ENCODE data around the gene STX8.

The STX8 gene

DNA sequence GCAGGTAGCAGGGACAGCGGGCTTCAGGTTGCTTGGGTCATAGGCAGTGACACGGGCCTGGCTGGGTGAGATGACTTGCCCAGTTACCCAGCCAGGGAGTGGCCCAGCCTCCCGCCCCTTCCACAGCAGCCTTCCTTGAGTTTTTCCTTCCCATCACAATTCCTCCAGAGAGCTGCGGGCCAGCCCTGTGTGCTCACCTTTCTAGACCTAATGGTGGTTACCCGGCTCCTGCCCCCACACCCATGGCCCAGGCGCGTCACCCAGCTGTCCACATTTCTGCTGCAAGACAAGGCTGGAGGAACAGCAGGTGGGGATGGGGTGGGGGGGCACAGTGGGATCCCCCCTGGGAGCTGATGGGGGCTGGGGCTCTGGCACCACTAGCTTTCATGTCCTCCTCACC, 351.1 kb downstream of the STX8 start:
- no peak for DNase-seq
- Mint-ChIP-seq H3K27ac (no peak overlapping the region), H3K4me1 (peaks cover 26% of the 10 kb centered on the region), H3K27me3 (ENCODE audit: low read depth, poor library complexity) (peaks cover 4% of the 10 kb centered on the region), H3K36me3 (ENCODE audit: low read depth) (peaks cover 5% of the 10 kb centered on the region), H3K9me3 (no peaks in the 10 kb centered on the region), H3K4me3 (no peak overlapping the region)
- TF ChIP-seq, protein P1, sequence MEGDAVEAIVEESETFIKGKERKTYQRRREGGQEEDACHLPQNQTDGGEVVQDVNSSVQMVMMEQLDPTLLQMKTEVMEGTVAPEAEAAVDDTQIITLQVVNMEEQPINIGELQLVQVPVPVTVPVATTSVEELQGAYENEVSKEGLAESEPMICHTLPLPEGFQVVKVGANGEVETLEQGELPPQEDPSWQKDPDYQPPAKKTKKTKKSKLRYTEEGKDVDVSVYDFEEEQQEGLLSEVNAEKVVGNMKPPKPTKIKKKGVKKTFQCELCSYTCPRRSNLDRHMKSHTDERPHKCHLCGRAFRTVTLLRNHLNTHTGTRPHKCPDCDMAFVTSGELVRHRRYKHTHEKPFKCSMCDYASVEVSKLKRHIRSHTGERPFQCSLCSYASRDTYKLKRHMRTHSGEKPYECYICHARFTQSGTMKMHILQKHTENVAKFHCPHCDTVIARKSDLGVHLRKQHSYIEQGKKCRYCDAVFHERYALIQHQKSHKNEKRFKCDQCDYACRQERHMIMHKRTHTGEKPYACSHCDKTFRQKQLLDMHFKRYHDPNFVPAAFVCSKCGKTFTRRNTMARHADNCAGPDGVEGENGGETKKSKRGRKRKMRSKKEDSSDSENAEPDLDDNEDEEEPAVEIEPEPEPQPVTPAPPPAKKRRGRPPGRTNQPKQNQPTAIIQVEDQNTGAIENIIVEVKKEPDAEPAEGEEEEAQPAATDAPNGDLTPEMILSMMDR (IDR thresholded peaks at IDR 0.05), result no peak

DNA sequence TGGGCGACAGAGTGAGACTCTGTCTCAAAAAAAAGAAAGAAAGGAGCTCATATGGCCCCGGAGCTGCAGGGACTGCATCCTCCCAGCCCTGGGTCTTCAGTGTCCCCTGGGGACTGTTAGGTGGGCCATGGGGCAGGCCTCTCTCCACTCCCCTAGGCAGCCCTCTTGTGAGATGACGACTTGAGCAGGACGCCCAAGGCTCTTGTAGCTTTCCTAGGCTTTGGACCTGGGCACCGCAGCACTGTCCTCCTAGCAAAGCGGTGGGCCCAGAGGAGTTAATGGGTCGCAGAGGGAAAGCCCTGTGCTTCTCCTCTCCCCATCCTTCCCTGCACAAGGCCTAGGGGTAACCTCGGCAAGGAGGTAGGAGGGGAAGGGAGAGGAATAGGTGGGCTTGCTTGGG, 352.1 kb downstream of the STX8 start:
- H3K4me1 Mint-ChIP-seq, result peaks cover 30% of the 10 kb centered on the region
- TF ChIP-seq, protein P1 (IDR thresholded peaks at IDR 0.05), result no peak
- DNase-seq, result no peak
- no peak overlapping the region for H3K4me3 Mint-ChIP-seq
- H3K27me3 Mint-ChIP-seq (ENCODE audit: low read depth, poor library complexity), result peaks cover 4% of the 10 kb centered on the region
- H3K36me3 Mint-ChIP-seq (ENCODE audit: low read depth), result peaks cover 5% of the 10 kb centered on the region
- no peaks in the 10 kb centered on the region for H3K9me3 Mint-ChIP-seq
- H3K27ac Mint-ChIP-seq, result peak overlapping the region; percentile 38

DNA sequence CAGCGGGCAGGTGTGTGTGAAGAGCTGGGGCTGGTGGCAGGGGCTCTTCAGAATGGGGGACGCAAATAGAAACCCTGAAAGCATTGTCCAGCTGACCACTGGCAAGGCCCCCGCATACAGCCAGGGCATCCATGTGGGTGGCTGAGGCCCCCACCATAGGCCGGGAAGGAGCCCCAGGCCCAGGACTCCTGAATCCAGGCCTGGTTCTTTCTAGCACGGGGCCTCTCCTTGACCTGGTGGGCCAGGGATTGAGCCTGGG, 353.8 kb downstream of the STX8 start:
- Mint-ChIP-seq H3K9me3 (peaks cover 5% of the 10 kb centered on the region), H3K4me3 (no peak overlapping the region), H3K27ac (no peak overlapping the region), H3K4me1 (peaks cover 46% of the 10 kb centered on the region), H3K27me3 (ENCODE audit: low read depth, poor library complexity) (peaks cover 8% of the 10 kb centered on the region), H3K36me3 (ENCODE audit: low read depth) (peaks cover 11% of the 10 kb centered on the region)
- no peak for DNase-seq
- TF ChIP-seq, protein P1 (IDR thresholded peaks at IDR 0.05), result no peak

DNA sequence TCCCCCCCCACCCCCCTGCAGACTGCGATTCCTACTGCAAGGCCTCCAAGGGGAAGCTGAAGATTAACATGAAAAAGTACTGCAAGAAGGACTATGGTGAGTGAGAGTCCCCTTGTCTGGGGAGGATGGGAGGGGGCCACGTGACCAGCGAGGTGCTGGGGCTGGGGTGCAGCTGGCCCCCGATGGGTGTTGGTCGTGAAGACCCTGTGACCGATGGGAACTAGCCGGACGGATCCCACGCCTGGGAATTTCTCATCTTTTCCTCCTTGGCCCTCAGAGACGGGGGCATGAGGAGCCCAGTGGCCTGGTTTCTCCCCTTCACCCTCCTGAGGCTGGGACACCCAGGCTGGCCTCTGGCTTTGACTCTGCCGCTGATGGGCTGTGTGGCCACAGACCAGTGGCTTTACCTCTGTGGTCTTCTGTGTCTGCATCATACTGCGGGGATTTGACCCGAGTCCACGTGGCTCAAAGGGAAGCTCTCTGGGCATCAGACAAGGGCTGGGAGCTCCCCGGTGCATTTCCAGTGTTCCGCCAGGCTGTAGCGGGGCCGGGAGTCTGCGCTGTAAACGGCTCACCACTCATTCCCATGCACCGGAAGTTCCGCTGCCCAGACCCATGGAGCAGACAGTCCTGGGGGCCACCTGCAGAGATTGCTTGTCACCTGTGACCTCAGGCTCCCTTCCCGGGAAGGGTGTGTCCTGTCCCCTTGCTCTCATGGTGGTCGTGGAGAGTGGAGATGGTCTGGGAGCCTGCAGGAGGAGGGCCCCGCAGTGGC, 354.3 kb downstream of the STX8 start:
- Mint-ChIP-seq H3K27me3 (ENCODE audit: low read depth, poor library complexity) (peaks cover 8% of the 10 kb centered on the region), H3K9me3 (peaks cover 10% of the 10 kb centered on the region), H3K36me3 (ENCODE audit: low read depth) (peaks cover 16% of the 10 kb centered on the region), H3K4me3 (no peak overlapping the region), H3K27ac (no peak overlapping the region), H3K4me1 (peaks cover 47% of the 10 kb centered on the region)
- TF ChIP-seq, protein P1 (IDR thresholded peaks at IDR 0.05), result no peak
- no peak for DNase-seq

DNA sequence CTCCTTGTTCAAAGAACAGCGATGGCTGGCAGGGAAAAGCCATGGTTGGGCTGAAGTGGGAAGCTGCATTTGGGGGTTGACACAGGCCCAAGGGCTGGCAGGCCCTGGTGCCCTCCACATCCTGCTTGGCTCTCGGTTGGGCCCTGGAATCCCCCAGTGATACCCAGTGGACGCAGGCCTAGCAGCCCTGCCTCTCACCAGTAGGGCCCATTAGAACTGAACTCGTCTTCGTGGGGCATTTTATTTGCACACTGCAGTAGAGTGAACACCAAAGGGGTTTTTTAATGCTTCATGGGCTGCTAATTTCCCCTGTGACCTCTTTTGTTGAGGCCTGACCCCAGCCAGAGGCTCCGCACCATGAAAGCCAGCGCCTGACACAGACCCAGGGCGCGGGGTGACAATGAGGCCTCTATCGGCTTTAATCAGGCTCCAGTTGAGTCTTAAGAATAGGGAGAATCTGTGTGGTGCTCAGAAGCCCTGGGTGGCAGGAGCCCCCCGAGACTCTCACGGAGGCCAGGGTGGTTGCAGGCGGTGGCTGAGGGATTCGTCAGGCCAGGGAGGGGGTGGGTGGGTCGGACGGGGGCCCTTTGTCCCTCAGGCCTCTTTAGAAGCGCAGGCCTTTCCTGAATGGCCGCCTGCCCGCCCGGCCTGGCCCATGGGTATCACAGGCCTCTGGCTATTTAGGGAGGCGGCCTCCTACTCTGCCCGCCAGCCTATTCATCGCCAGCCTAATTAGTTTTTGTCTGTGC, 355.0 kb downstream of the STX8 start:
- Mint-ChIP-seq H3K36me3 (ENCODE audit: low read depth) (peaks cover 24% of the 10 kb centered on the region), H3K4me1 (peaks cover 47% of the 10 kb centered on the region), H3K27ac (peak overlapping the region; percentile 93), H3K4me3 (no peak overlapping the region), H3K9me3 (peaks cover 18% of the 10 kb centered on the region), H3K27me3 (ENCODE audit: low read depth, poor library complexity) (peaks cover 8% of the 10 kb centered on the region)
- DNase-seq, result no peak
- TF ChIP-seq, protein P1 (IDR thresholded peaks at IDR 0.05), result no peak

Data from nephron progenitor cell (in vitro differentiated cells).